Hepatocyte (in vitro differentiated cells): ENCODE results near the gene ELL. TPM values are rescaled to one million over a fixed set of nuclear protein-coding genes. Genes with fewer than 3 reads are reported as not detected.

Source experiments
- DNase-seq: peaks from one replicate; pipeline ENCODE4 v3.0.0-alpha.2; 2016; ENCODE audit warnings: low spot score
- H2AFZ ChIP-seq: fragments of 200-600 bp; sonication (generic); 2 replicates; pipeline ENCODE4 v1.6.0; 2016; ENCODE audit warnings: antibody characterized with exemption, mild to moderate bottlenecking
- H3K27ac ChIP-seq: fragments of 200-600 bp; sonication (generic); 2 replicates; pipeline ENCODE4 v1.5.1; 2016; ENCODE audit warnings: mild to moderate bottlenecking
- H3K27me3 ChIP-seq: fragments of 200-600 bp; sonication (generic); 2 replicates; pipeline ENCODE4 v1.6.1; 2016
- H3K36me3 ChIP-seq: fragments of 200-600 bp; sonication (generic); replicated peaks from 2 replicates; pipeline ENCODE4 v1.5.1; 2016; ENCODE audit warnings: low read depth; ENCODE audit not compliant: insufficient read depth
- H3K4me1 ChIP-seq: fragments of 200-600 bp; sonication (generic); 2 replicates; pipeline ENCODE4 v1.5.1; 2016; ENCODE audit warnings: mild to moderate bottlenecking, moderate library complexity; ENCODE audit not compliant: insufficient read depth
- H3K4me2 ChIP-seq: fragments of 200-600 bp; sonication (generic); 2 replicates; pipeline ENCODE4 v1.6.0; 2016
- H3K4me3 ChIP-seq: fragments of 200-600 bp; sonication (generic); 2 replicates; pipeline ENCODE4 v1.5.1; 2016; ENCODE audit warnings: mild to moderate bottlenecking
- H3K79me2 ChIP-seq: fragments of 200-600 bp; sonication (generic); 2 replicates; pipeline ENCODE4 v1.6.0; 2017; ENCODE audit warnings: mild to moderate bottlenecking
- H3K9me2 ChIP-seq: fragments of 200-600 bp; sonication (generic); replicated peaks from 2 replicates; pipeline ENCODE4 v1.6.0; 2017; ENCODE audit warnings: mild to moderate bottlenecking; ENCODE audit not compliant: insufficient read depth
- H3K9me3 ChIP-seq: fragments of 200-600 bp; sonication (generic); 2 replicates; pipeline ENCODE4 v1.5.1; 2016; ENCODE audit warnings: low read depth, mild to moderate bottlenecking
- H4K20me1 ChIP-seq: fragments of 200-600 bp; sonication (generic); 2 replicates; pipeline ENCODE4 v1.6.0; 2016; ENCODE audit warnings: mild to moderate bottlenecking; ENCODE audit not compliant: insufficient read depth, poor library complexity, severe bottlenecking
- CTCF ChIP-seq: fragments of 200-600 bp; sonication (generic); IDR thresholded peaks from 2 replicates; pipeline ENCODE4 v1.5.1; 2016; ENCODE audit warnings: antibody characterized with exemption, mild to moderate bottlenecking; ENCODE audit not compliant: poor library complexity
- EZH2 ChIP-seq: fragments of 200-600 bp; sonication (generic); IDR thresholded peaks from 2 replicates; pipeline ENCODE4 v1.6.1; 2016; ENCODE audit warnings: antibody characterized with exemption, mild to moderate bottlenecking, borderline replicate concordance
- EZH2phosphoT487 ChIP-seq: fragments of 200-600 bp; sonication (generic); IDR thresholded peaks from one replicate; pipeline ENCODE4 v1.6.1; 2018; ENCODE audit warnings: antibody characterized with exemption, mild to moderate bottlenecking, low read depth, moderate library complexity; ENCODE audit not compliant: unreplicated experiment, severe bottlenecking
- WGBS: methylation state at CpG from one replicate; pipeline ENCODE4 v1.1.6; 2016; ENCODE audit warnings: low lambda C conversion rate; ENCODE audit errors: missing lambda C conversion rate; 5-methylcytosine and 5-hydroxymethylcytosine counted together
- polyA plus RNA-seq: library from polyadenylated mRNA; unstranded; fragments of >200 nt; fragmentation: Nextera tagmentation; extraction: Ambion mirVana; gene quantifications from 2 replicates; pipeline ENCODE4 v1.2.1, GENCODE V29; 2016
- total RNA-seq: library from RNA; depleted of rRNA; stranded (reverse); fragments of >200 nt; gene quantifications from 2 replicates; pipeline ENCODE4 v1.2.3, GENCODE V29; 2014

Gene ELL
- total and polyA plus RNA-seq, 2 experiments from 2014 or later, result 11.0 to 15.0 TPM

GRCh38 chr19:18456974-18457373 lies 64.9 kb downstream of the ELL start:
- Histone ChIP-seq H3K9me2 (no peaks in the 10 kb centered on the region), H3K36me3 (no peaks in the 10 kb centered on the region), H3K4me2 (no peak overlapping the region), H3K4me3 (no peak overlapping the region), H3K4me1 (peaks cover 10% of the 10 kb centered on the region), H3K9me3 (no peaks in the 10 kb centered on the region), H3K27ac (no peak overlapping the region), H4K20me1 (no peaks in the 10 kb centered on the region), H2AFZ (no peak overlapping the region), H3K27me3 (no peaks in the 10 kb centered on the region), H3K79me2 (no peaks in the 10 kb centered on the region)
- 94% methylated on average over 9 of the region's 9 CpGs for WGBS
- TF ChIP-seq CTCF, result no peak
- TF ChIP-seq EZH2phosphoT487, result no peak
- no peak for TF ChIP-seq EZH2
- no peak for DNase-seq

GRCh38 chr19:18456279-18456678 lies 65.6 kb downstream of the ELL start:
- Histone ChIP-seq H4K20me1 (no peaks in the 10 kb centered on the region), H3K36me3 (no peaks in the 10 kb centered on the region), H3K4me3 (no peak overlapping the region)

GRCh38 chr19:18453269-18454024 lies 68.4 kb downstream of the ELL start:
- Histone ChIP-seq H3K36me3 (no peaks in the 10 kb centered on the region), H2AFZ (no peak overlapping the region), H3K4me3 (no peak overlapping the region), H4K20me1 (no peaks in the 10 kb centered on the region), H3K9me3 (no peaks in the 10 kb centered on the region), H3K4me1 (peaks cover 4% of the 10 kb centered on the region), H3K4me2 (no peak overlapping the region), H3K9me2 (no peaks in the 10 kb centered on the region), H3K79me2 (no peaks in the 10 kb centered on the region), H3K27ac (no peak overlapping the region), H3K27me3 (no peaks in the 10 kb centered on the region)
- no peak for DNase-seq
- TF ChIP-seq CTCF (no peak), EZH2phosphoT487 (no peak), EZH2 (no peak)
- WGBS, result 87% methylated on average over 10 of the region's 10 CpGs

More at GRCh38 chr19:18456279-18456678, 65.6 kb downstream of the ELL start:
- Histone ChIP-seq H3K9me3 (no peaks in the 10 kb centered on the region), H3K4me1 (peaks cover 10% of the 10 kb centered on the region), H3K79me2 (no peaks in the 10 kb centered on the region), H3K4me2 (no peak overlapping the region), H2AFZ (no peak overlapping the region), H3K27me3 (no peaks in the 10 kb centered on the region), H3K27ac (no peak overlapping the region), H3K9me2 (no peaks in the 10 kb centered on the region)
- 92% methylated on average over 4 of the region's 4 CpGs for WGBS
- no peak for TF ChIP-seq EZH2phosphoT487
- DNase-seq, result no peak

- Histone ChIP-seq H3K4me1 (peaks cover 4% of the 10 kb centered on the region), H3K79me2 (no peaks in the 10 kb centered on the region), H3K27ac (no peak overlapping the region), H3K4me2 (no peak overlapping the region), H4K20me1 (no peaks in the 10 kb centered on the region), H2AFZ (no peak overlapping the region), H3K36me3 (no peaks in the 10 kb centered on the region), H3K4me3 (no peak overlapping the region), H3K27me3 (no peaks in the 10 kb centered on the region), H3K9me3 (no peaks in the 10 kb centered on the region), H3K9me2 (no peaks in the 10 kb centered on the region)
- no peak for TF ChIP-seq CTCF
- no peak for TF ChIP-seq EZH2
- TF ChIP-seq EZH2phosphoT487, result no peak
- no peak for DNase-seq
- 74% methylated on average over 3 of the region's 3 CpGs for WGBS
These were observed 69.5 kb downstream of the ELL start for GRCh38 chr19:18452386-18452785.
